Thyroid gland (tissue), 4 donors: ENCODE results near the gene ZMIZ1.

Experiments used
- POLR2A ChIP-seq, 2 donors: fragments of 450-650 bp; IDR thresholded peaks; one replicate each; pipeline ENCODE4 v1.6.1; 2017; ENCODE audit warnings: antibody characterized with exemption in 2 of 2, mild to moderate bottlenecking in 2 of 2, moderate library complexity in 1 of 2
- TF ChIP-seq, protein P1 (sequence below), 6 experiments: fragments of 200-600 bp in 3 of 6; fragments of 450-650 bp in 3 of 6; sonication (generic) in 3 of 6; IDR thresholded peaks; one replicate each; pipeline ENCODE4 v1.5.1; 2016 to 2019; ENCODE audit warnings: antibody characterized with exemption in 6 of 6, mild to moderate bottlenecking in 2 of 6, inconsistent platforms in 1 of 6, moderate library complexity in 1 of 6

DNA sequence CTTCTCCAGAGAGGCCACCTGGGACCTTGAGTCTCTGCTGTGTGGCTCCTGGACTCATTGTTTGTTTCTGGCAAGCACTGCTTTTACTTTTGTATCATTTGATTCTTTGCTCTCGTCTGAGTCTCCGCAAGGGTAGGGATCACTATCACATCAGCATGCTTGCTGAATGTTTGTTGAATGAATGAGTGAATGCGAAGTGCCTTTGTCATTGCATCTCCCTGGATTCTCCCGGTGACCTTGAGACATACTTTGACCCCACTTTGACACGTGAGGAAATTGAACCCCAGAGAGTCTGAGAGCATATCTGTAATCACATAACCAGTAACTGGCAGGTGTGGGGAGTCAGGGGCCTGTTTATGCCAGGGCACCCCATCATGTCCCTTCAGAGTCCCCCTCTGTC lies 92.8 kb downstream of the ZMIZ1 start:
- TF ChIP-seq, protein P1, sequence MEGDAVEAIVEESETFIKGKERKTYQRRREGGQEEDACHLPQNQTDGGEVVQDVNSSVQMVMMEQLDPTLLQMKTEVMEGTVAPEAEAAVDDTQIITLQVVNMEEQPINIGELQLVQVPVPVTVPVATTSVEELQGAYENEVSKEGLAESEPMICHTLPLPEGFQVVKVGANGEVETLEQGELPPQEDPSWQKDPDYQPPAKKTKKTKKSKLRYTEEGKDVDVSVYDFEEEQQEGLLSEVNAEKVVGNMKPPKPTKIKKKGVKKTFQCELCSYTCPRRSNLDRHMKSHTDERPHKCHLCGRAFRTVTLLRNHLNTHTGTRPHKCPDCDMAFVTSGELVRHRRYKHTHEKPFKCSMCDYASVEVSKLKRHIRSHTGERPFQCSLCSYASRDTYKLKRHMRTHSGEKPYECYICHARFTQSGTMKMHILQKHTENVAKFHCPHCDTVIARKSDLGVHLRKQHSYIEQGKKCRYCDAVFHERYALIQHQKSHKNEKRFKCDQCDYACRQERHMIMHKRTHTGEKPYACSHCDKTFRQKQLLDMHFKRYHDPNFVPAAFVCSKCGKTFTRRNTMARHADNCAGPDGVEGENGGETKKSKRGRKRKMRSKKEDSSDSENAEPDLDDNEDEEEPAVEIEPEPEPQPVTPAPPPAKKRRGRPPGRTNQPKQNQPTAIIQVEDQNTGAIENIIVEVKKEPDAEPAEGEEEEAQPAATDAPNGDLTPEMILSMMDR (IDR thresholded peaks at IDR 0.05) = no peak
- no peak for TF ChIP-seq POLR2A (IDR thresholded peaks at IDR 0.05)
